Measurements from ENCODE around the gene RGSL1.

DNA sequence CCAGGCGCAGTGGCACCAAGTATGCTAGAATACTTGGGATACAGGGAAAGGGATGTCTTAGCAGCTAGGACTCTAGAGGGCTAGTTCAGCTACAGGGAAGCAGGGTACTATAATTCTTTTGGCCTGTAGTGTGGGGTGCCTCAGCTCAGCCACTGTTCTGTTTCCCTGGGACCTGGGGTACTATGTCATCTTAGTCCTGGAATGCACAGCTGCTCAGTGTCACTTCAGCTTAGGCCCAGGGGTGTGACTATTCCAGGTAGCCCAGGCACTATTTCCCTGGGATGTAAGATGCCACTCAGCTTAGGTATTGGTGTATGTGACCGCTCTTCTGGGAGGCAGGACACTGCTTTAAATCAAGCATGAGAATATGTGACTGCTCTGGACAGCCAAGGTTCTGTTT, 34.1 kb downstream of the RGSL1 start:
- TF ChIP-seq CTCF (IDR thresholded peaks at IDR 0.05; ENCODE audit: low read depth, low read length, poor library complexity, severe bottlenecking) (no peak), EZH2phosphoT487 (IDR thresholded peaks at IDR 0.05; ENCODE audit: borderline replicate concordance, low read length) (no peak)
